Measurements from ENCODE around the gene TRAF3IP3.

Gene TRAF3IP3, protein sequence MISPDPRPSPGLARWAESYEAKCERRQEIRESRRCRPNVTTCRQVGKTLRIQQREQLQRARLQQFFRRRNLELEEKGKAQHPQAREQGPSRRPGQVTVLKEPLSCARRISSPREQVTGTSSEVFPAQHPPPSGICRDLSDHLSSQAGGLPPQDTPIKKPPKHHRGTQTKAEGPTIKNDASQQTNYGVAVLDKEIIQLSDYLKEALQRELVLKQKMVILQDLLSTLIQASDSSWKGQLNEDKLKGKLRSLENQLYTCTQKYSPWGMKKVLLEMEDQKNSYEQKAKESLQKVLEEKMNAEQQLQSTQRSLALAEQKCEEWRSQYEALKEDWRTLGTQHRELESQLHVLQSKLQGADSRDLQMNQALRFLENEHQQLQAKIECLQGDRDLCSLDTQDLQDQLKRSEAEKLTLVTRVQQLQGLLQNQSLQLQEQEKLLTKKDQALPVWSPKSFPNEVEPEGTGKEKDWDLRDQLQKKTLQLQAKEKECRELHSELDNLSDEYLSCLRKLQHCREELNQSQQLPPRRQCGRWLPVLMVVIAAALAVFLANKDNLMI

DNA sequence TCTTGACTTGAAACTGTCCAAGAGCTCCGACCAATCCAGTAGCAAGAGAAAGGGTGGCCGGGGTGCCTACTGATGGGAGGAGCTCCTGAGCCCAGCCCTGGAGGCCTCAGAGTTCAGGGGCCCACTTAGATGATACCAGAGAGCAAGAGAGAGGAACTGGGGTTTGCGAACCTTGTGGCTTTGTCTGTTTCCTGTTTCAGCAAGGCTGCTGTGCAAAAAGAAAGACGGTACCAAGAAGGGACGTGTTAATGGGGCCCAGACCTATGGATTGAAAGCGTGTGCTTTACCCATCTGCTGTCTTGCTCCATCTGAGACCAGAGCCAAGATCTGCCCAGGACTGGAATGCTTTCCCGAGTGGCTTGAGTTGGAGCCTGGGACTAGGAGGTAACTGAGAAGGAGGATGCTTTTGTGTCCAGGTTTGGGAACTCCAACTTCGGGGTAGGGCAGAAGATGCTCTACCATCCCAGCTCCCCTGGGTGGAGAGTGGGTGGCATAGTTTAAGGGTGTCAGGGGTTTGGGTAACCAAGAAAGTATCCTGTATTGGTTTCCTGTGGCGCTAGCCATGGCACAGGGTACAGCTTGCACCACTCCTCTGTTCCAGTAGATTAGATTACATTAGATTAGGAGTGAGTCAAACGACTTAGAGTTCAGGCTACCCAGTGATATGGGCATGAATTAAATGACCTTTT is at the start of gene TRAF3IP3:
Gene TRAF3IP3 (plus strand): TSS at position 128 of the 689 bp plus-strand sequence. CDS start 3,987 bp downstream, outside the sequence.
- DNase-seq, result no peak

DNA sequence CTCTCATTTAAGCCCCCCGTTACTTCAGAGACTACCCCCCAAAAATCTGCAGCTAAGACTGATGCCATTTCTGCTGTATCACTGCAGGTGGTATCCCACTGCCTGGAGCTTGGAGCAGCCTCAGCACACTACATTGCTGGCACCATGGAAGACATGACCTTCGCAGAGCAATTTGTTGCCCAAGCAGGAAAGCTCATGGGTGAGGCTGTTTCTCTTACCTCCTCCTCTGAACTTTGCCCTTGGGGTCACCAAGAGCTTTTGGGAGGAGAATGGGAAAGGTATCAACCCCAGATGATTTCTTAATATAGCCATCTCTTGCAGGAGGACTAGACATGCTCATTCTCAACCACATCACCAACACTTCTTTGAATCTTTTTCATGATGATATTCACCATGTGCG is 49.2 kb upstream of the TRAF3IP3 start:
- no peak for DNase-seq

DNA sequence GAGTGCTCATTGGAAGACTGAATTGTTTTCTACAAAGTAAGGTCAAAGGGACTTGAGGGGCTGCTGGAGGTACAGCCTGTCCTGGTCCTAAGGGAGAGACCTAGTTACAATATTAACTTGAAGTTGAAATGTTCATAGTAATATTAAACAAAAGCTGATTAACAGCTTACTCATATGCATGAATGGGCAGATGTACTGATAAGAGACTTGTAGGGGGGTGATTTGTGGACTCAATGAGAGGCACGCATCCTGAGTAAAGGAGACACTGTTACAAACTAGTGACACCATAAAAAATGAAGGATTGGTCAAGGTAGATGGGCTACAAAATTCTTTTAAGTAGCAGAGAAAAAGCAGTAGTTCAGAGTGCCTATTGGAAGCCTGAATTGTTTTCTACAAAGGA is 48.5 kb upstream of the TRAF3IP3 start:
- DNase-seq, result no peak

DNA sequence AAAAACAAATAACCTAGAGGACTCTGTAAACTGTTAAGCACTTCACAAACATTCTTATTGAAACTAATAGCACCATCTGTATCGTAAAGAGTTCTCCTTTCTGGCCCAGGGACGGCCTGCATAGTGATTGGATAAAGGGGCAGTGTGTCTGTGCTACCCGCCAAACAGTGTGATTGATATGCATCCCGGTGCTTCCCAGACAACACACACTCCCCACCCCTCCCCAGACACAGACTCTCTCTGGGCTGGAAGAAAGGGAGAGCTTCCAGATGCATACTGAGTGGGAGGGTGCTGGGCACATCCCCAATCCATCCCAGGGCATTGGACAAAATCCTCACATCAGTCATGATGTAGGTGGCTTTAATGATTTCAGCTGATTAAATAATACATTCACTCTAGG is 47.6 kb upstream of the TRAF3IP3 start:
- no peak for DNase-seq

DNA sequence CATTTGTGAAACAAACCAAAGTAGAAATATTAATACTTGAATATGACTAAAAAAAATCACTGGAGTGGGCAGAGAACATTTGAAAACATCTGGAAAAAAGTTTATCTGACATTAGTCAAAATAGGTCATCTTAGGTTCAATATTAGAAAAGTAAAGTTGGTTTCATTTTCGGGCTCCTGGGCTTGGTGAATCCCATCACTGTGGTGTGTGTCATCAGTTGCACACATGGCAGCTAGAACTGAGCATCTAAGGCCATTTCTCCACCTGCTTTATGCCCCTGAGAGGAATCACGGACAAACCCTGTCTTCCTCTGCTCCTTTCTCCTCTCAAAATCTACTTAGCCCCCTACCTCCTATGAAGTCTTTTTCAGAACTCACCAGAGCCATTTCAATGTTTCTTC is 45.8 kb upstream of the TRAF3IP3 start:
- no peak for DNase-seq

GRCh38 chr1:209710847-209711246 is 45.0 kb upstream of the TRAF3IP3 start:
- DNase-seq, result no peak

GRCh38 chr1:209714338-209714737 is 41.5 kb upstream of the TRAF3IP3 start:
- DNase-seq, result no peak

GRCh38 chr1:209715314-209715713 is 40.5 kb upstream of the TRAF3IP3 start:
- DNase-seq, result no peak

- no peak for DNase-seq
Measured at GRCh38 chr1:209717818-209718217, 38.0 kb upstream of the TRAF3IP3 start.

- DNase-seq, result no peak
Measured at GRCh38 chr1:209720326-209720725, 35.5 kb upstream of the TRAF3IP3 start.

DNA sequence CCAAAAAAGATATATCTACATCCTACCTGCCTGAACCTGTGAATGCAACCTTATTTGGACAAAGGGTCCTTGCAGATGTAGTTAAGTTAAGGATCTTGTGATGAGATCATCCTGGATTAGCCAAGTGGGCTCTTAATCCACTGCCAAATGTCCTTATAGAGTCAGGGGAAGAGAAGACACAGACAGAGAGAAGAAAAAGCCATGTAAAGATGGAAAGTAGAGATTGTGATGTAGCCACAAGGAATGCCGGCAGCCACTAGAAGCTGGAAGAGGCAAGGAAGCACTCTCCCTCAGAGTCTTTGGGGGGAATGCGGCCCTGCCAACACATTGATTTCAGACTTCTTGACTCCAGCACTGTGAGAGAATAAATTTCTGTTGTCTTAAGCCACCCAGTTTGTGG is 35.0 kb upstream of the TRAF3IP3 start:
- no peak for DNase-seq

DNA sequence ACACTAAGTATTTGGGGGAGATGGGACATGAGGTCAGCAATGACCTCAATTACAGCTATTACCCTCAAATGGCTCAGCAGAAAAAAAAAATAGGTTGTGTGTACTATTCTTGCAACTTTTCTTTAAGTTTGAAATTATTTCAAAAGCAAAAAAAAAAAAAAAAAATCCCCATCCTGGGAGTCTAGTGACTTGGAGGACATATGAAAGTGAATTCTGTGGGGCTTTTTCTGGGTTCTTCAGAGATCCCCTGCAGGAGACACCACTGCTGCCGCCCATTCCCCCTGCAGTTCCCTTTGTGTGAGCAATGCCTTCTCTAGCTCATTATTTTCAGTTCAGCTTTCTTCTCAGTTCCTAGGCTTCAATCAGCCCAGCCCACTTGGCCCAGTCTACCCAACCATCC is 34.5 kb upstream of the TRAF3IP3 start:
- no peak for DNase-seq

DNA sequence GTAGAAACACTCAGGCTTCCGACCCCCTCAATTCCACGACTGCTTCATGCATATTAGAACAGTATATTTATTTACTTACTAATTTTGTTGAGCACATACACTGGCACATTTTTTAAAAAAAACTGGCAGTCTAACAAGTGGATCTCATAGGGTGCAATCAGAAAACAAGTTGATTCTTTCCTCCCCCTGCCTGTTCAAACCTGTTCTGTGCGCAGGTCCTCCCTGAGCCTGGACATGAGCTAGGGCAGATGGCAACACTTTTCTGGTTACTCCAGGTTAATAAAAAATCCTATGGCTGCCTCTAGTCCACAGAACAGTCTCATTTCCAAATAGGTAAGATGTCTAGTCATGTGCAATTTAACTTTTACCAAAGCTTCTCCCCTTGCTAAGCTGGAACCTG is 32.6 kb upstream of the TRAF3IP3 start:
- no peak for DNase-seq

- no peak for DNase-seq
Measured at GRCh38 chr1:209723756-209724693, 31.8 kb upstream of the TRAF3IP3 start.

- DNase-seq, result no peak
Measured at GRCh38 chr1:209727286-209727685, 28.6 kb upstream of the TRAF3IP3 start.

- no peak for DNase-seq
Measured at GRCh38 chr1:209727785-209728184, 28.1 kb upstream of the TRAF3IP3 start.

- DNase-seq, result no peak
Measured at GRCh38 chr1:209728466-209728865, 27.4 kb upstream of the TRAF3IP3 start.

DNA sequence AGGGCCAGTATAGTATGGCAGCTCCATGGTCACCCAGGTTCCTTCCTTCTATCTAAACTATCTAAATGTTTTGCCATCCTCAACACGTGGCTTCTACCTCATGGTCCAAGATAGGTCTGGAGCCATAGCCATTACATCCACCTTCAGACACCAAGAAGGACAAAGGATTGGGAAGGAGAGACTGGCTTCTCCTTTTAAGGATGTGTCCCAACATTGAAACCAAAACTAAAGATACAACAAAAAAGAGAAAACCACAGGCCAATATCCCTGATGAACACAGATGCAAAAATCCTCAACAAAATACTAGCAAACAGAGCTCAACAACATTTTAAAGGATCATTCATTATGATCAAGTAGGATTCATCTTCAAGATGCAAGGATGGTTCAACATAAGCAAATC is 26.4 kb upstream of the TRAF3IP3 start:
- no peak for DNase-seq

DNA sequence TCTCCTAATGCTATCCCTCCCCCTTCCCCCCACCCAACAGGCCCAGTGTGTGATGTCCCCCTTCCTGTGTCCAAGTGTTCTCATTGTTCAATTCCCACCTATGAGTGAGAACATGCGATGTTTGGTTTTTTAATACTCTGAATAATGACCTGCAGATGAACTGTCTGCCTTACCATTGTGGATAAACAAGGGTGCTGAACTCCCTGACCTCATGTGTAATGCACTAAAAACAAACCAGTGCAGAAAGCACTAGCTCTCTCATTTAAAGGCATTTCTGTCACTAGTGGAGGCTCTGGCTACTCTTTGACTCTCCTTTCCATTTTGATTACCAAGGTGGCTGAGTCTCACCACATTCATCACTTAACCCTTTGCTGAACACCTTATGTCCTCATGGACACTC is 23.1 kb upstream of the TRAF3IP3 start:
- no peak for DNase-seq

- no peak for DNase-seq
Measured at GRCh38 chr1:209733409-209734192, 22.3 kb upstream of the TRAF3IP3 start.

GRCh38 chr1:209736490-209737117 is 19.2 kb upstream of the TRAF3IP3 start:
- DNase-seq, result no peak

- DNase-seq, result no peak
Measured at GRCh38 chr1:209737118-209737505, 18.7 kb upstream of the TRAF3IP3 start.
